HG02870 (cell line): ENCODE measurements around the gene RAD9A.

Experiments
- ATAC-seq: cut with Tn5 transposase; IDR thresholded peaks from one replicate; pipeline ENCODE4 v1.9.1; 2021; ENCODE audit warnings: mild to moderate bottlenecking, moderate library complexity; ENCODE audit not compliant: unreplicated experiment

The RAD9A gene

GRCh38 chr11:67373648-67374570 lies 17.9 kb upstream of the RAD9A start:
- ATAC-seq: no peak

GRCh38 chr11:67374571-67375281 lies 17.1 kb upstream of the RAD9A start:
- no peak for ATAC-seq

GRCh38 chr11:67375320-67376055 lies 16.3 kb upstream of the RAD9A start:
- ATAC-seq: no peak

GRCh38 chr11:67376063-67376820 lies 15.5 kb upstream of the RAD9A start:
- no peak for ATAC-seq

GRCh38 chr11:67376873-67377808 lies 14.6 kb upstream of the RAD9A start:
- ATAC-seq: no peak

GRCh38 chr11:67378544-67378943 lies 13.2 kb upstream of the RAD9A start:
- no peak for ATAC-seq

- ATAC-seq: no peak
These were observed 12.4 kb upstream of the RAD9A start for GRCh38 chr11:67379061-67380058.

- no peak for ATAC-seq
These were observed 10.4 kb upstream of the RAD9A start for GRCh38 chr11:67381244-67381972.

- no peak for ATAC-seq
These were observed 9.3 kb upstream of the RAD9A start for GRCh38 chr11:67382276-67383136.

- ATAC-seq: no peak
These were observed 6.9 kb upstream of the RAD9A start for GRCh38 chr11:67384851-67385366.

- no peak for ATAC-seq
These were observed 4.7 kb upstream of the RAD9A start for GRCh38 chr11:67387069-67387468.

- ATAC-seq: no peak
These were observed 4.3 kb upstream of the RAD9A start for GRCh38 chr11:67387518-67387917.

- no peak for ATAC-seq
These were observed 2.3 kb upstream of the RAD9A start for GRCh38 chr11:67389477-67389876.

- no peak for ATAC-seq
These were observed 861 bp upstream of the RAD9A start for GRCh38 chr11:67390947-67391303.

- ATAC-seq: no peak
These were observed 463 bp downstream of the RAD9A start for GRCh38 chr11:67392183-67392715.

GRCh38 chr11:67393437-67393836 lies 1.7 kb downstream of the RAD9A start:
- no peak for ATAC-seq
